ENCODE measurements around the gene TUBA1A.

Gene TUBA1A

GRCh38 chr12:49223122-49223521 is 34.2 kb upstream of the TUBA1A start:
- ATAC-seq = no peak
- TF ChIP-seq TSHZ2 (CRISPR knock-in tag; IDR thresholded peaks at IDR 0.05) (no peak), ESRRG (CRISPR knock-in tag; IDR thresholded peaks at IDR 0.05) (no peak), RARB (CRISPR knock-in tag; IDR thresholded peaks at IDR 0.05) (no peak), BACH2 (CRISPR knock-in tag; IDR thresholded peaks at IDR 0.05; ENCODE audit: borderline replicate concordance) (no peak), OSR1 (CRISPR knock-in tag; IDR thresholded peaks at IDR 0.05) (no peak), PPARA (CRISPR knock-in tag; IDR thresholded peaks at IDR 0.05; ENCODE audit: borderline replicate concordance) (no peak), GLIS3 (CRISPR knock-in tag; IDR thresholded peaks at IDR 0.05) (no peak), ZFP3 (CRISPR knock-in tag; IDR thresholded peaks at IDR 0.05) (no peak), ZC3H10 (CRISPR knock-in tag; IDR thresholded peaks at IDR 0.05) (no peak), PATZ1 (CRISPR knock-in tag; IDR thresholded peaks at IDR 0.05; ENCODE audit: borderline replicate concordance) (no peak), ZNF565 (CRISPR knock-in tag; conservative IDR thresholded peaks at IDR 0.05; ENCODE audit: low read depth) (no peak), SNAI2 (CRISPR knock-in tag; IDR thresholded peaks at IDR 0.05) (no peak), ISL1 (CRISPR knock-in tag; IDR thresholded peaks at IDR 0.05) (no peak), POU6F1 (CRISPR knock-in tag; IDR thresholded peaks at IDR 0.05; ENCODE audit: borderline replicate concordance, low read depth) (no peak), ZNF8 (CRISPR knock-in tag; IDR thresholded peaks at IDR 0.05) (no peak), CSDC2 (CRISPR knock-in tag; IDR thresholded peaks at IDR 0.05) (no peak)

GRCh38 chr12:49220972-49221371 is 32.1 kb upstream of the TUBA1A start:
- ATAC-seq = no peak
- TF ChIP-seq PATZ1 (CRISPR knock-in tag; IDR thresholded peaks at IDR 0.05; ENCODE audit: borderline replicate concordance) = no peak
- no peak for TF ChIP-seq RARB (CRISPR knock-in tag; IDR thresholded peaks at IDR 0.05)
- TF ChIP-seq BACH2 (CRISPR knock-in tag; IDR thresholded peaks at IDR 0.05; ENCODE audit: borderline replicate concordance) = no peak
- no peak for TF ChIP-seq ZNF8 (CRISPR knock-in tag; IDR thresholded peaks at IDR 0.05)
- no peak for TF ChIP-seq ZFP3 (CRISPR knock-in tag; IDR thresholded peaks at IDR 0.05)
- TF ChIP-seq ESRRG (CRISPR knock-in tag; IDR thresholded peaks at IDR 0.05) = no peak
- TF ChIP-seq ZNF70 (CRISPR knock-in tag; IDR thresholded peaks at IDR 0.05) = no peak
- TF ChIP-seq ISL1 (CRISPR knock-in tag; IDR thresholded peaks at IDR 0.05) = no peak
- no peak for TF ChIP-seq ARNTL (CRISPR knock-in tag; IDR thresholded peaks at IDR 0.05; ENCODE audit: borderline replicate concordance, low read depth)
- no peak for TF ChIP-seq CREB5 (CRISPR knock-in tag; IDR thresholded peaks at IDR 0.05; ENCODE audit: low read depth)

- no peak for ATAC-seq
- no peak for TF ChIP-seq TOX (CRISPR knock-in tag; IDR thresholded peaks at IDR 0.05; ENCODE audit: borderline replicate concordance)
- no peak for TF ChIP-seq TSHZ2 (CRISPR knock-in tag; IDR thresholded peaks at IDR 0.05)
- no peak for TF ChIP-seq ZNF8 (CRISPR knock-in tag; IDR thresholded peaks at IDR 0.05)
- TF ChIP-seq CSDC2 (CRISPR knock-in tag; IDR thresholded peaks at IDR 0.05) = no peak
- TF ChIP-seq ISL1 (CRISPR knock-in tag; IDR thresholded peaks at IDR 0.05) = no peak
- TF ChIP-seq ZC3H10 (CRISPR knock-in tag; IDR thresholded peaks at IDR 0.05) = no peak
- no peak for TF ChIP-seq POU6F1 (CRISPR knock-in tag; IDR thresholded peaks at IDR 0.05; ENCODE audit: borderline replicate concordance, low read depth)
- no peak for TF ChIP-seq SNAI2 (CRISPR knock-in tag; IDR thresholded peaks at IDR 0.05)
- no peak for TF ChIP-seq BACH2 (CRISPR knock-in tag; IDR thresholded peaks at IDR 0.05; ENCODE audit: borderline replicate concordance)
- TF ChIP-seq RARB (CRISPR knock-in tag; IDR thresholded peaks at IDR 0.05) = no peak
- TF ChIP-seq ZFP30 (CRISPR knock-in tag; IDR thresholded peaks at IDR 0.05) = no peak
Measured at GRCh38 chr12:49219417-49220026, 30.6 kb upstream of the TUBA1A start.

All from SK-N-SH treated with all-trans-retinoic acid at 6 μM for 48 hours (cell line).